Pancreas (tissue), 10 donors: ENCODE measurements around the gene ADAMTS19. TPM values are rescaled to one million over a fixed set of nuclear protein-coding genes. Genes with fewer than 3 reads are reported as not detected.

Experiments used
- ATAC-seq, 4 donors: fragments of 200-7000 bp; cut with Tn5 transposase; one replicate each; pipeline versions ENCODE4 v1.8.0 to v1.9.1; 2020; ENCODE audit warnings: mild to moderate bottlenecking in 4 of 4, moderate library complexity in 4 of 4
- DNase-seq, 6 donors: peaks; one replicate each; pipeline ENCODE4 v3.0.0-alpha.2; 2020
- FAIRE-seq: peaks from 2 replicates; lab custom pipeline; 2012; peaks lifted over from hg19 to GRCh38; lab: Jason Lieb, UNC
- H3K27ac ChIP-seq, 4 donors: fragments of 200-600 bp; sonication (generic); 1 replicate in 3 of 4; 2 replicates in 1 of 4; pipeline versions ENCODE4 v1.5.0 to v1.8.0; 2020
- H3K27me3 ChIP-seq, 4 donors: fragments of 200-600 bp; one replicate each; pipeline ENCODE4 v1.8.0; 2021
- H3K36me3 ChIP-seq, 3 donors: fragments of 200-600 bp; sonication (generic) in 1 of 3; one replicate each; pipeline versions ENCODE4 v1.5.0 to v1.8.0; 2020 to 2021
- H3K4me1 ChIP-seq, 3 donors: fragments of 200-600 bp; one replicate each; pipeline ENCODE4 v1.8.0; 2021
- H3K4me3 ChIP-seq, 4 donors: fragments of 200-600 bp; sonication (generic) in 2 of 4; one replicate each; pipeline versions ENCODE4 v1.5.0 to v1.8.0; 2020 to 2021
- H3K9me3 ChIP-seq, 4 donors: fragments of 200-600 bp; one replicate each; pipeline ENCODE4 v1.8.0; 2021
- WGBS, 2 donors: extraction: QIAGEN DNeasy Blood & Tissue Kit; methylation state at CpG; one replicate each; pipeline ENCODE4 v1.1.7; 2013; 5-methylcytosine and 5-hydroxymethylcytosine counted together
- intact Hi-C, 3 donors: fragments of 100-400 bp; cut with DNase I; formaldehyde crosslinking; loops; one replicate each; pipeline versions ENCODE4 v1.11.1 to v1.14.2; 2022
- polyA plus RNA-seq, 2 donors: library from polyadenylated mRNA; stranded (reverse); fragments of 200-250 nt; gene quantifications; one replicate each; pipeline ENCODE4 v1.2.3, GENCODE V29; 2013
- total RNA-seq, 6 donors: library from RNA; stranded (reverse); fragmentation: NEBNext Ultra II Directional in 4 of 6; extraction: Animal tissue kit (Norgen Biotek cat#: 25700) in 4 of 6; gene quantifications; one replicate each; pipeline versions ENCODE4 v1.2.1 to v1.2.4, GENCODE V29; 2021 to 2023
- TF ChIP-seq, protein P1 (sequence below), 4 donors: fragments of 200-600 bp; sonication (generic) in 3 of 4; IDR thresholded peaks; one replicate each; pipeline versions ENCODE4 v1.5.0 to v1.8.0; 2021; ENCODE audit warnings: antibody characterized with exemption in 4 of 4
- donor health status: healthy with polysubstance abuse.
- donor health status: DM: no; HTN: no; CAD: no; lungs with moderate emphysema.
- donor health status: DM: no; HTN: no; CAD: no.
- donor health status: control.
- donor health status: control.
- donor health status: Bipolar disorder and iron deficiency.
- donor health status: DM: yes; HTN: yes; CAD: no.
- donor health status: DM: no; HTN: no; CAD: no.
- donor health status: DM: no; HTN: no; CAD: no.
- donor health status: DM: yes; HTN: yes; CAD: no.

The ADAMTS19 gene
- total and polyA plus RNA-seq, 8 donors: 0.02 to 0.22 (median 0.08) TPM; not detected in 1

DNA sequence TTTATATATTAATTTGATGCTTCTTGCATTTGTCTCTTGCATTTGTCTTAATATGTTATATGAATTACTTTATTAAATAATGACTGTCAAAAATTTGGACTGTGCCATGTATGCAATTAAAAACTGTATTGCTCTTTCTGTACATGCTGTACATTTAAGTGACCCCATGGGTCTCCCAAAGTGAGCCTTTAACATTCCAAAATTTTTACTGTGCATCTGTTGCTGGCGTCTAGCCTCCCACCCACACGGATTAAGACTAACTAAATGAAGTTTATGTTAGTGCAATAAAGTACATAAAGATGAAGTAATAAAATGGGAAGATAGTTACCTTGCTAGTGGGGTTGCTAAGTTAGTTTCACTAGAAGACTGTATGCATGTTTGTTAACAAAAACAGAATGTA lies 48.5 kb downstream of the ADAMTS19 start:
- no peak overlapping the region for H3K4me3 ChIP-seq
- FAIRE-seq (no peak), ATAC-seq (no peak), DNase-seq (no peak)
- 70 to 71% methylated on average over 2 of the region's 2 CpGs for WGBS, 2 donors
- H3K4me1 ChIP-seq: no peaks in the 10 kb centered on the region
- H3K36me3 ChIP-seq: no peaks in the 10 kb centered on the region
- H3K27me3 ChIP-seq: no peaks in the 10 kb centered on the region
- H3K27ac ChIP-seq: no peak overlapping the region
- TF ChIP-seq, protein P1, sequence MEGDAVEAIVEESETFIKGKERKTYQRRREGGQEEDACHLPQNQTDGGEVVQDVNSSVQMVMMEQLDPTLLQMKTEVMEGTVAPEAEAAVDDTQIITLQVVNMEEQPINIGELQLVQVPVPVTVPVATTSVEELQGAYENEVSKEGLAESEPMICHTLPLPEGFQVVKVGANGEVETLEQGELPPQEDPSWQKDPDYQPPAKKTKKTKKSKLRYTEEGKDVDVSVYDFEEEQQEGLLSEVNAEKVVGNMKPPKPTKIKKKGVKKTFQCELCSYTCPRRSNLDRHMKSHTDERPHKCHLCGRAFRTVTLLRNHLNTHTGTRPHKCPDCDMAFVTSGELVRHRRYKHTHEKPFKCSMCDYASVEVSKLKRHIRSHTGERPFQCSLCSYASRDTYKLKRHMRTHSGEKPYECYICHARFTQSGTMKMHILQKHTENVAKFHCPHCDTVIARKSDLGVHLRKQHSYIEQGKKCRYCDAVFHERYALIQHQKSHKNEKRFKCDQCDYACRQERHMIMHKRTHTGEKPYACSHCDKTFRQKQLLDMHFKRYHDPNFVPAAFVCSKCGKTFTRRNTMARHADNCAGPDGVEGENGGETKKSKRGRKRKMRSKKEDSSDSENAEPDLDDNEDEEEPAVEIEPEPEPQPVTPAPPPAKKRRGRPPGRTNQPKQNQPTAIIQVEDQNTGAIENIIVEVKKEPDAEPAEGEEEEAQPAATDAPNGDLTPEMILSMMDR (IDR thresholded peaks at IDR 0.05): no peak
- intact Hi-C loops: no loop called here
- no peaks in the 10 kb centered on the region for H3K9me3 ChIP-seq

DNA sequence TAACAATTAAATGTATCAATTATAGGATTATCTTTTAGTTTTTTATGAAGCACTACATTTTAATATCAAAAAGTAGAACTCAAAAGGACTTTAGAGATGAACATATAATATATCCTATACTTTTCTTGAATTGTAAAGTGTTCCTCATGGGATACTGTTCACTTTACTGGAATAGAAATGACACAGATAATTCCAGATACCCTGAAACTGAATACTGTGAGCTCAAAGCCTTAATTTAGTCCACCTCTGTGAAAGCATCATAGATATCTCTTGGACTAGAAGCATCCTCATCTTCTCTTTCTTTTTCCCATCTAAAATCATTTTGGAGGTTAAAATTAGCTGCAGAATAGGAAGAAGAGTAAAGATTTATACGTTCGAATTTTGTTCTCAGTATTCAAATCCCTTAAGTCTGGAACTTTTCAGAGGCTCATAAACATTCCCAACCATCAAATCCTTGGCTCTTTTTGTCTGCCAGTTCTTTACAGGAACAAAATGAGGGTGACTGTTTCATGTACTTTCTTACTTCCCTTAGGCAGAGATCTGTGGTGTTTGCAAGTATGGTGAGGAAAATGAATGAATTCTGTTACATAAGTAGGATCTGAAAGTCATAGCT lies 49.4 kb downstream of the ADAMTS19 start:
- no peaks in the 10 kb centered on the region for H3K9me3 ChIP-seq
- intact Hi-C loops: no loop called here
- 61 to 82% methylated on average over 2 of the region's 2 CpGs for WGBS, 2 donors
- ATAC-seq (no peak), FAIRE-seq (no peak), DNase-seq (no peak)
- no peaks in the 10 kb centered on the region for H3K27me3 ChIP-seq
- TF ChIP-seq, protein P1 (IDR thresholded peaks at IDR 0.05): no peak
- H3K27ac ChIP-seq: no peak overlapping the region
- H3K4me3 ChIP-seq: no peak overlapping the region
- no peaks in the 10 kb centered on the region for H3K4me1 ChIP-seq
- no peaks in the 10 kb centered on the region for H3K36me3 ChIP-seq

DNA sequence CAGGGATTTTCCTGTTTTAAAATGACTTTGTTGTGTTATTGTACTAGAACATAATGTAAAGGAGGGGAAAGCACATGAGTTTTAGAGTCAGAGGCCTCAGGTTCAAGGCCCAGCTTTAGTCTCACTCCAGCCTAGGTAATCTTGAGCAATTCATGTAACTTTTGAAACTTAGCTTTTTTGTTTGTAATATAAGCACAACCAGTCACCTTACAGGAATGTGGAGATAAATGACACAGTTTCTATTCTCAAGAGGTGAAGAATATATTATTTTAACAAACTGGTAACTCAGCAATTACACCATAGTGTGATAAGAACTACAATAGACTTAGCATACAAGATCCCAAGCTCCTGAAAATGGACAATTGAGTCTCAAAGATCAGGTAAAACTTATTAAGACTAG lies 51.2 kb downstream of the ADAMTS19 start:
- Histone ChIP-seq H3K9me3 (no peaks in the 10 kb centered on the region), H3K4me3 (no peak overlapping the region), H3K4me1 (no peaks in the 10 kb centered on the region), H3K27ac (no peak overlapping the region), H3K36me3 (no peaks in the 10 kb centered on the region), H3K27me3 (no peaks in the 10 kb centered on the region)
- DNase-seq: no peak
- ATAC-seq: no peak
- TF ChIP-seq, protein P1 (IDR thresholded peaks at IDR 0.05): no peak
- FAIRE-seq: no peak
- intact Hi-C loops: no loop called here

DNA sequence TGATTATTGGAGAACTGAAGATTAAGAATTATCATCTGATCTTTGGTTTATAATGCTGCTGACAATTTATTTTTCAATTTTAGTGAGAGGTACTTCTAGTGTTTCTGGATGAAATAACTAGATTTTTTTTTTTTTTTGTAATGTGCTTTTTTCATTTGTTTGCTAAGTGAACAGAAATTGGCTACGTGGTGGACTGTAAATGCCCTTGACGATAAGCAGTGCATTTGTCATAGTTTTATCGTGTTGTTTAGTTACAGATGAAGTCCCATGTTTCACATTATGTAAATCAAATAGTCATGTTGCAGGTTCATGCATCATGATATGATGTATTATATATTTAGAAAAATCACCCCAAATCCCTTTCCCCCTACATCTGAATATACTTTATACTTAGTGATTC lies 81.0 kb downstream of the ADAMTS19 start:
- DNase-seq: no peak
- Histone ChIP-seq H3K36me3 (no peaks in the 10 kb centered on the region), H3K27ac (no peak overlapping the region), H3K4me3 (no peak overlapping the region), H3K9me3 (no peaks in the 10 kb centered on the region), H3K4me1 (no peaks in the 10 kb centered on the region), H3K27me3 (no peaks in the 10 kb centered on the region)
- TF ChIP-seq, protein P1 (IDR thresholded peaks at IDR 0.05): no peak
- WGBS, 2 donors: 28 to 32% methylated on average over 3 of the region's 3 CpGs
- no peak for ATAC-seq
- intact Hi-C loops: no loop called here
- no peak for FAIRE-seq

DNA sequence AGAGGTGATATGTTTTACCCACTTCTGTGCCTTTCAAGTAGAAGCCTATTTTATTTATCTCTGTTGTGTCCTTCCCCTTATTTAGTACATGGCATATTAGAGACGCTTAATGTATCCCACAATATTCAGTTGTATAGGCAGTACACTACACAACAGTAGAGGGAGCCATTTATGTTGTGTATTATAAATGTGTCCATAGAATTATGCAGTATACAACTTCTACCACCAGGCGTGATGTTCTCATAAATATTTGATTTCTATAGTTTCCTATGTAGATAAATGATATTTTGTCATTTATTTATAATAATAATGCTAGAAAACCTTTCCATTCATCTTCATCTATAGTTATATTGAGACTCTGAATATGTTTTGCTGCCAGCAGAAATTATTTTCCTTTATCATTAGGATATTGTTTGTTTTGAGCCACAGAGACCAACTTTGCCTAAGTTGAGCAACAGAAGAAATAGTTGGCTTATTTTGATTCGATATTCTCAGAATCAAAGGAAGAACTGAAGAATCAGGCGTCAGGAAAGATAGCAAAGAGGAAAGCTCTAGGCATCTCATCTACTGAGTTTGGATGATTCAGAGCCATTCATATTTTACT lies 81.7 kb downstream of the ADAMTS19 start:
- ATAC-seq: no peak
- Histone ChIP-seq H3K4me3 (no peak overlapping the region), H3K27me3 (no peaks in the 10 kb centered on the region), H3K9me3 (no peaks in the 10 kb centered on the region), H3K4me1 (no peaks in the 10 kb centered on the region), H3K27ac (no peak overlapping the region), H3K36me3 (no peaks in the 10 kb centered on the region)
- intact Hi-C loops: no loop called here
- 54 to 70% methylated on average over 4 of the region's 4 CpGs for WGBS, 2 donors
- TF ChIP-seq, protein P1 (IDR thresholded peaks at IDR 0.05): no peak
- DNase-seq: no peak
- FAIRE-seq: no peak
